GM13977 (cell line): Measurements from ENCODE around the gene MRM2.

Experiments
- DNase-seq: peaks from one replicate; pipeline ENCODE4 v3.0.0; 2012; ENCODE audit warnings: low spot score
- CTCF ChIP-seq: IDR thresholded peaks from 2 replicates; pipeline ENCODE4 v1.5.1; 2012; ENCODE audit warnings: mild to moderate bottlenecking, control low read depth; ENCODE audit not compliant: insufficient read depth; ENCODE audit errors: extremely low read depth, missing control alignments
- in situ Hi-C: fragments of 300-500 bp; cut with MboI; formaldehyde crosslinking; loops from one replicate; pipeline ENCODE4 v1.12.0; 2022; ENCODE audit warnings: low sequenced_read_pairs, low pct_unique_long_range_greater_than_20kb, mixed read lengths, inconsistent platforms; ENCODE audit not compliant: unreplicated experiment

MRM2 gene

GRCh38 chr7:2224934-2225333 lies 17.1 kb downstream of the MRM2 start:
- no peak for TF ChIP-seq CTCF
- no peak for DNase-seq
- in situ Hi-C loops: loop anchor here (25.0 kb wide), 1 partner anchor 638 kb away; no protein-coding TSS in a partner anchor

- in situ Hi-C loops: loop anchor here (25.0 kb wide), 1 partner anchor 637 kb away; no protein-coding TSS in a partner anchor
- TF ChIP-seq CTCF: no peak
- DNase-seq: no peak
These were observed 17.5 kb downstream of the MRM2 start for GRCh38 chr7:2224491-2224928.

- DNase-seq: no peak
- no peak for TF ChIP-seq CTCF
- in situ Hi-C loops: loop anchor here (25.0 kb wide), 1 partner anchor 636 kb away; no protein-coding TSS in a partner anchor
These were observed 18.7 kb downstream of the MRM2 start for GRCh38 chr7:2223321-2223720.

- in situ Hi-C loops: loop anchor here (25.0 kb wide), 1 partner anchor 635 kb away; no protein-coding TSS in a partner anchor
- no peak for TF ChIP-seq CTCF
- DNase-seq: no peak
These were observed 19.5 kb downstream of the MRM2 start for GRCh38 chr7:2222516-2222915.

GRCh38 chr7:2220954-2221353 lies 21.1 kb downstream of the MRM2 start:
- DNase-seq: no peak
- in situ Hi-C loops: loop anchor here (25.0 kb wide), 1 partner anchor 634 kb away; no protein-coding TSS in a partner anchor
- no peak for TF ChIP-seq CTCF

- no peak for TF ChIP-seq CTCF
- no peak for DNase-seq
- in situ Hi-C loops: loop anchor here (25.0 kb wide), 1 partner anchor 633 kb away; no protein-coding TSS in a partner anchor
These were observed 21.5 kb downstream of the MRM2 start for GRCh38 chr7:2220506-2220905.

GRCh38 chr7:2220030-2220429 lies 22.0 kb downstream of the MRM2 start:
- no peak for DNase-seq
- no peak for TF ChIP-seq CTCF
- in situ Hi-C loops: loop anchor here (25.0 kb wide), 1 partner anchor 633 kb away; no protein-coding TSS in a partner anchor
